Measurements from ENCODE around the gene DEGS2. TPM values are rescaled to one million over a fixed set of nuclear protein-coding genes. Genes with fewer than 3 reads are reported as not detected.

Gene DEGS2
- total and polyA plus RNA-seq, 2 of the 13 experiments (the other 11 are each of a cell fraction or from before 2014, with no cell fraction given): 0.09 TPM

- TF ChIP-seq ARID4A (CRISPR knock-in tag; IDR thresholded peaks at IDR 0.05; ENCODE audit: borderline replicate concordance) (peak; percentile 79; the same call in 1 of the 2 replicates), MZF1 (CRISPR knock-in tag; IDR thresholded peaks at IDR 0.05; ENCODE audit: borderline replicate concordance) (no peak), ZFP82 (CRISPR knock-in tag; IDR thresholded peaks at IDR 0.05; ENCODE audit: borderline replicate concordance) (peak; percentile 89), KAT7 (CRISPR knock-in tag; IDR thresholded peaks at IDR 0.05; ENCODE audit: borderline replicate concordance) (peak; percentile 74; the same call in 1 of the 2 replicates), ZNF552 (CRISPR knock-in tag; IDR thresholded peaks at IDR 0.05; ENCODE audit: borderline replicate concordance) (peak; percentile 83; the same call in 1 of the 2 replicates), SRSF9 (IDR thresholded peaks at IDR 0.05; ENCODE audit: borderline replicate concordance, insufficient read depth, low read depth, low read length, poor library complexity, severe bottlenecking) (no peak), CHCHD3 (CRISPR knock-in tag; IDR thresholded peaks at IDR 0.05) (no peak), ZNF33B (CRISPR knock-in tag; IDR thresholded peaks at IDR 0.05) (no peak), SOX13 (IDR thresholded peaks at IDR 0.05) (peak; percentile 33; the same call in 1 of the 2 replicates), SOX13 (CRISPR knock-in tag; conservative IDR thresholded peaks at IDR 0.05 in 1 of 2, IDR thresholded peaks at IDR 0.05 in 1 of 2) (peak in 1 of 2 experiments; percentile 67; a peak in 2 of 4 replicates), ZNF337 (CRISPR knock-in tag; IDR thresholded peaks at IDR 0.05; ENCODE audit: borderline replicate concordance, low read depth) (no peak), ZNF205 (CRISPR knock-in tag; IDR thresholded peaks at IDR 0.05) (peak; percentile 87), ZNF3 (CRISPR knock-in tag; IDR thresholded peaks at IDR 0.05) (no peak), NFIC (IDR thresholded peaks at IDR 0.05; ENCODE audit: low read length) (no peak), ZSCAN31 (CRISPR knock-in tag; IDR thresholded peaks at IDR 0.05; ENCODE audit: low read depth) (peak; percentile 89), NR3C1 (CRISPR knock-in tag; IDR thresholded peaks at IDR 0.05) (no peak), ZSCAN25 (CRISPR knock-in tag; IDR thresholded peaks at IDR 0.05) (no peak)
- TF ChIP-seq, protein P1, sequence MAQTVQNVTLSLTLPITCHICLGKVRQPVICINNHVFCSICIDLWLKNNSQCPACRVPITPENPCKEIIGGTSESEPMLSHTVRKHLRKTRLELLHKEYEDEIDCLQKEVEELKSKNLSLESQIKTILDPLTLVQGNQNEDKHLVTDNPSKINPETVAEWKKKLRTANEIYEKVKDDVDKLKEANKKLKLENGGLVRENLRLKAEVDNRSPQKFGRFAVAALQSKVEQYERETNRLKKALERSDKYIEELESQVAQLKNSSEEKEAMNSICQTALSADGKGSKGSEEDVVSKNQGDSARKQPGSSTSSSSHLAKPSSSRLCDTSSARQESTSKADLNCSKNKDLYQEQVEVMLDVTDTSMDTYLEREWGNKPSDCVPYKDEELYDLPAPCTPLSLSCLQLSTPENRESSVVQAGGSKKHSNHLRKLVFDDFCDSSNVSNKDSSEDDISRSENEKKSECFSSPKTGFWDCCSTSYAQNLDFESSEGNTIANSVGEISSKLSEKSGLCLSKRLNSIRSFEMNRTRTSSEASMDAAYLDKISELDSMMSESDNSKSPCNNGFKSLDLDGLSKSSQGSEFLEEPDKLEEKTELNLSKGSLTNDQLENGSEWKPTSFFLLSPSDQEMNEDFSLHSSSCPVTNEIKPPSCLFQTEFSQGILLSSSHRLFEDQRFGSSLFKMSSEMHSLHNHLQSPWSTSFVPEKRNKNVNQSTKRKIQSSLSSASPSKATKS (CRISPR knock-in tag; IDR thresholded peaks at IDR 0.05): no peak
- TF ChIP-seq, protein P2, sequence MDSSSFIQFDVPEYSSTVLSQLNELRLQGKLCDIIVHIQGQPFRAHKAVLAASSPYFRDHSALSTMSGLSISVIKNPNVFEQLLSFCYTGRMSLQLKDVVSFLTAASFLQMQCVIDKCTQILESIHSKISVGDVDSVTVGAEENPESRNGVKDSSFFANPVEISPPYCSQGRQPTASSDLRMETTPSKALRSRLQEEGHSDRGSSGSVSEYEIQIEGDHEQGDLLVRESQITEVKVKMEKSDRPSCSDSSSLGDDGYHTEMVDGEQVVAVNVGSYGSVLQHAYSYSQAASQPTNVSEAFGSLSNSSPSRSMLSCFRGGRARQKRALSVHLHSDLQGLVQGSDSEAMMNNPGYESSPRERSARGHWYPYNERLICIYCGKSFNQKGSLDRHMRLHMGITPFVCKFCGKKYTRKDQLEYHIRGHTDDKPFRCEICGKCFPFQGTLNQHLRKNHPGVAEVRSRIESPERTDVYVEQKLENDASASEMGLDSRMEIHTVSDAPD (CRISPR knock-in tag; IDR thresholded peaks at IDR 0.05): 0 out of 2 replicates have a peak, but pooled peaks have one; percentile 39
- TF ChIP-seq, protein P3, sequence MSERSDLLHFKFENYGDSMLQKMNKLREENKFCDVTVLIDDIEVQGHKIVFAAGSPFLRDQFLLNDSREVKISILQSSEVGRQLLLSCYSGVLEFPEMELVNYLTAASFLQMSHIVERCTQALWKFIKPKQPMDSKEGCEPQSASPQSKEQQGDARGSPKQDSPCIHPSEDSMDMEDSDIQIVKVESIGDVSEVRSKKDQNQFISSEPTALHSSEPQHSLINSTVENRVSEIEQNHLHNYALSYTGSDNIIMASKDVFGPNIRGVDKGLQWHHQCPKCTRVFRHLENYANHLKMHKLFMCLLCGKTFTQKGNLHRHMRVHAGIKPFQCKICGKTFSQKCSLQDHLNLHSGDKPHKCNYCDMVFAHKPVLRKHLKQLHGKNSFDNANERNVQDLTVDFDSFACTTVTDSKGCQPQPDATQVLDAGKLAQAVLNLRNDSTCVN (CRISPR knock-in tag; IDR thresholded peaks at IDR 0.05; ENCODE audit: borderline replicate concordance): peak; percentile 73; the same call in 1 of the 2 replicates
Measured at GRCh38 chr14:100192672-100193416, 33.4 kb upstream of the DEGS2 start (continued).

Data from HepG2 (cell line).